AG04450 (cell line): ENCODE measurements around the gene PPP4R3B. TPM values are rescaled to one million over a fixed set of nuclear protein-coding genes. Genes with fewer than 3 reads are reported as not detected.

ENCODE experiments used
- CTCF ChIA-PET: fragments of 300-600, 350-600 bp; formaldehyde crosslinking; extraction: SDS; loops from one replicate; lab custom pipeline; 2022; ENCODE audit warnings: antibody characterized with exemption, inconsistent platforms; lab: Charles Lee
- POLR2A ChIA-PET: fragments of 350-600 bp; formaldehyde crosslinking; extraction: SDS; loops from one replicate; lab custom pipeline; 2021; ENCODE audit warnings: antibody characterized with exemption, inconsistent platforms; lab: Yijun Ruan, JAX
- DNase-seq: peaks from one replicate; pipeline ENCODE4 v3.0.0-alpha.2; 2011; ENCODE audit warnings: low read depth, low spot score
- H3K27ac ChIP-seq: one replicate; pipeline ENCODE4 v1.5.1; 2012; ENCODE audit warnings: low read depth, low read length, control low read depth
- H3K27me3 ChIP-seq: one replicate; pipeline ENCODE4 v1.6.0; 2012; ENCODE audit warnings: low read length; ENCODE audit not compliant: control insufficient read depth, insufficient read depth
- H3K4me3 ChIP-seq: 2 replicates; pipeline ENCODE4 v1.5.1; 2011; ENCODE audit warnings: mild to moderate bottlenecking, low read depth, low read length, control low read depth
- H3K9me3 ChIP-seq: 2 replicates; pipeline ENCODE4 v1.5.1; 2012; ENCODE audit warnings: low read length; ENCODE audit not compliant: control insufficient read depth, insufficient read depth
- CTCF ChIP-seq: IDR thresholded peaks from 2 replicates; pipeline ENCODE4 v1.5.1; 2011; ENCODE audit warnings: low read depth, low read length, control low read depth, inconsistent platforms
- polyA plus RNA-seq: library from polyadenylated mRNA; depleted of rRNA; stranded (reverse); fragments of >200 nt; gene quantifications from 2 replicates; pipeline ENCODE4 v1.2.3, GENCODE V29; 2011

PPP4R3B gene
- polyA plus RNA-seq, 1 experiment: 38.3 TPM

GRCh38 chr2:55616551-55617174 lies 759 bp downstream of the PPP4R3B start:
- no peaks in the 10 kb centered on the region for H3K27me3 ChIP-seq
- ChIA-PET CTCF (no interaction called here), POLR2A (interaction anchor here (1.0 kb wide), 1 partner anchor 13 kb away, joined by 3 read pairs; no protein-coding TSS in a partner anchor)

GRCh38 chr2:55611997-55612396 lies 5.4 kb downstream of the PPP4R3B start:
- TF ChIP-seq CTCF: no peak
- no peaks in the 10 kb centered on the region for H3K27me3 ChIP-seq
- no peak overlapping the region for H3K27ac ChIP-seq
- CTCF ChIA-PET: no interaction called here
- no peak overlapping the region for H3K4me3 ChIP-seq
- POLR2A ChIA-PET: no interaction called here
- DNase-seq: no peak
- H3K9me3 ChIP-seq: no peaks in the 10 kb centered on the region

More at GRCh38 chr2:55616551-55617174, 759 bp downstream of the PPP4R3B start:
- TF ChIP-seq CTCF: no peak
- H3K9me3 ChIP-seq: no peaks in the 10 kb centered on the region
- DNase-seq: no peak
- peak overlapping the region; percentile 97 for H3K27ac ChIP-seq
- H3K4me3 ChIP-seq: peak overlapping the region; percentile 97

- no peak overlapping the region for H3K4me3 ChIP-seq
- ChIA-PET CTCF (no interaction called here), POLR2A (no interaction called here)
- TF ChIP-seq CTCF: no peak
- no peaks in the 10 kb centered on the region for H3K9me3 ChIP-seq
- no peak for DNase-seq
- H3K27ac ChIP-seq: no peak overlapping the region
- no peaks in the 10 kb centered on the region for H3K27me3 ChIP-seq
Observed at GRCh38 chr2:55610954-55611743, 6.3 kb downstream of the PPP4R3B start.

GRCh38 chr2:55609938-55610578 lies 7.4 kb downstream of the PPP4R3B start:
- ChIA-PET CTCF (interaction anchor here (0.6 kb wide), 1 partner anchor 15 kb away, joined by 3 read pairs; no protein-coding TSS in a partner anchor), POLR2A (no interaction called here)

More at GRCh38 chr2:55609938-55610578, 7.4 kb downstream of the PPP4R3B start:
- Histone ChIP-seq H3K9me3 (no peaks in the 10 kb centered on the region), H3K27me3 (no peaks in the 10 kb centered on the region), H3K27ac (no peak overlapping the region), H3K4me3 (no peak overlapping the region)
- no peak for DNase-seq
- TF ChIP-seq CTCF: no peak
